IPS-11a (cell line): ENCODE results near the gene TIAM2.

Experiments used
- H3K4me3 ChIP-seq: one replicate; pipeline ENCODE4 v1.5.1; 2013; ENCODE audit warnings: low read depth, low read length, control low read depth

TIAM2 gene

GRCh38 chr6:155023717-155024116 lies 28.6 kb downstream of the TIAM2 start:
- no peak overlapping the region for H3K4me3 ChIP-seq

- no peak overlapping the region for H3K4me3 ChIP-seq
Measured at GRCh38 chr6:155024391-155025027, 29.4 kb downstream of the TIAM2 start.

GRCh38 chr6:155026022-155026705 lies 31.0 kb downstream of the TIAM2 start:
- H3K4me3 ChIP-seq = no peak overlapping the region

- no peak overlapping the region for H3K4me3 ChIP-seq
Measured at GRCh38 chr6:155026706-155027045, 31.6 kb downstream of the TIAM2 start.

GRCh38 chr6:155030148-155030720 lies 35.1 kb downstream of the TIAM2 start:
- H3K4me3 ChIP-seq = no peak overlapping the region

- H3K4me3 ChIP-seq = no peak overlapping the region
Measured at GRCh38 chr6:155031091-155031490, 36.0 kb downstream of the TIAM2 start.

GRCh38 chr6:155033021-155033791 lies 38.1 kb downstream of the TIAM2 start:
- no peak overlapping the region for H3K4me3 ChIP-seq

- H3K4me3 ChIP-seq = no peak overlapping the region
Measured at GRCh38 chr6:155036907-155037306, 41.8 kb downstream of the TIAM2 start.

GRCh38 chr6:155038104-155038503 lies 43.0 kb downstream of the TIAM2 start:
- no peak overlapping the region for H3K4me3 ChIP-seq

GRCh38 chr6:155038527-155038926 lies 43.4 kb downstream of the TIAM2 start:
- no peak overlapping the region for H3K4me3 ChIP-seq

- H3K4me3 ChIP-seq = no peak overlapping the region
Measured at GRCh38 chr6:155039618-155040017, 44.5 kb downstream of the TIAM2 start.

GRCh38 chr6:155040154-155040553 lies 45.0 kb downstream of the TIAM2 start:
- H3K4me3 ChIP-seq = no peak overlapping the region

- H3K4me3 ChIP-seq = no peak overlapping the region
Measured at GRCh38 chr6:155040901-155041650, 46.0 kb downstream of the TIAM2 start.

- no peak overlapping the region for H3K4me3 ChIP-seq
Measured at GRCh38 chr6:155041741-155042279, 46.7 kb downstream of the TIAM2 start.

GRCh38 chr6:155042983-155043382 lies 47.9 kb downstream of the TIAM2 start:
- no peak overlapping the region for H3K4me3 ChIP-seq

GRCh38 chr6:155045561-155046404 lies 50.7 kb downstream of the TIAM2 start:
- H3K4me3 ChIP-seq = no peak overlapping the region

- no peak overlapping the region for H3K4me3 ChIP-seq
Measured at GRCh38 chr6:155047523-155047922, 52.4 kb downstream of the TIAM2 start.

- no peak overlapping the region for H3K4me3 ChIP-seq
Measured at GRCh38 chr6:155050311-155050710, 55.2 kb downstream of the TIAM2 start.

GRCh38 chr6:155054491-155055250 lies 59.6 kb downstream of the TIAM2 start:
- no peak overlapping the region for H3K4me3 ChIP-seq
